Gastroesophageal sphincter (tissue), 3 donors: ENCODE data around the gene OTUD1.

Experiments
- CTCF ChIP-seq, 4 experiments: fragments of 200-600 bp in 2 of 4; fragments of 450-650 bp in 2 of 4; sonication (generic) in 1 of 4; IDR thresholded peaks; one replicate each; pipeline ENCODE4 v1.5.1; 2017 to 2019; ENCODE audit warnings: antibody characterized with exemption in 4 of 4, mild to moderate bottlenecking in 2 of 4, moderate library complexity in 2 of 4
- EP300 ChIP-seq: sonication (generic); formaldehyde crosslinking; IDR thresholded peaks from one replicate; pipeline ENCODE4 v1.6.1; 2017; ENCODE audit warnings: antibody characterized with exemption, mild to moderate bottlenecking
- POLR2AphosphoS5 ChIP-seq: sonication (generic); formaldehyde crosslinking; IDR thresholded peaks from one replicate; pipeline ENCODE4 v1.6.1; 2017; ENCODE audit warnings: antibody characterized with exemption

- TF ChIP-seq CTCF (IDR thresholded peaks at IDR 0.05) (no peak), EP300 (no peak), POLR2AphosphoS5 (no peak)
Measured at GRCh38 chr10:23391821-23392220, 47.1 kb upstream of the OTUD1 start.
